NK-92 (cell line): ENCODE data around the gene CPA5.
"Not testable (repeated sequence)": the region's sequence is repeated elsewhere in the genome, so short reads cannot be mapped to it uniquely, and the experiment has no call there.

Experiments used
- DNase-seq: peaks from one replicate; lab custom pipeline; 2025; ENCODE audit not compliant: unreplicated experiment; lab: John Stamatoyannopoulos, UW

CPA5 gene

DNA sequence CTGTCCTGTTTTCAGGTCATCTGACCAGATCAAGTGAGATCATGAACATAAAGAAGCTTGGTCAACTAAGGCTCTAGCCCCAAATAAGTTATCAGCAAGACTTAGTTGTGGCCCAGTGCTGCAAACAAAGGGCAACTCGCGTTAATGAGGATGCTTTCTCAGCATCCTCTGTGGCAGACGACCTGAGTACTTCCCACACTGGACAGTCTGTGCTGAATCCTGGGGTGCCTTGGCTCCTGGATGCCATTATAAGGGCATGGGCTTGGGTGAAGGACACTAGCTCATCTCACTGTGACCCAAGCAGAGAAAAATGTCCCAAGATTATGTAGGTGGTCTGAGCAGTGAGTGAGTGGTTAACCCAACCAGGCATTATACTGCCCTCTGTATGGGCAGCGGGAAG lies 13.9 kb downstream of the CPA5 start:
- no peak for DNase-seq

DNA sequence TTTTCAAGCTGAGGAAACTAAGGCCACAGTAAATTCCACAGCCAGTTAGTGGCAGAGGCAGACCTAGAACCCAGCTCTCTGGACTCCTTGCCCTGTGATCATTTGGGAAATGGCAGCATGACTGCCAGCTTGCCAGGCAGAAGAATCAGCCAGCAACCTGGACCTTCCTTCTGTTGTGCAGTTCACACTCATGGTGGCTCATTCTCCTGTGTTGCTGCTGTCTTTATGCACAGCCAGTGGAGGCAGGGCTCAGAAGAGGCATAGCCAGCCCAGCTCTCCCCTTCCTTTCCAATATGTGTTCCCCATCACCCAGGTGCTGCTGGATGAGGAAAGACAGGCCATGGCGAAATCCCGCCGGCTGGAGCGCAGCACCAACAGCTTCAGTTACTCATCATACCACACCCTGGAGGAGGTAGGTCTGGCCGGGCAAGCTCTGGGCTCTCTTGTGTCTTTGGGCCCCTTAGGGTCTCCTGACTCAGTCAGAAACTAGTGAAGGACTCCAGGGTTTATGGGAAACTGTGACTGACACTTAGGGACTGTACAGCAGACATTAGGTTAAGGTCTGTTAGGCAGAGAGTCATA lies 14.8 kb downstream of the CPA5 start:
- DNase-seq: no peak

DNA sequence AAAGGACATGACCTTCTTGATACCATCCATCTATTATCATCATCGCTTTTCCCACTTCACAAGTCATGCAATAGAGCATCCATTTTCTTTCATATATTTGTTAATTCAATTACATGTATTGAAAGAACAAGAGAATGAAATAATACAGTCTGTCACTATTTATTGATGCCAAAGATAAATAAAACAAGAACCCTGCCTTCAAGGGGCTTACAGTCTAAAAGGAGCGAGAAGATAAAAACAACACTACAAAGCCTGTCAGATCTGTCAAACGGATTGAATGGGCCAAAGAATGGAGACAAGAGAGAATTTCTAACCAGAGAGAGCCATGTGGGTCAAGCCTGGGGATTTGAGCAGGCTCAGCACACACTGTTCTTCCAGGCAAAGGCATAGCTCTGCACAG lies 15.9 kb downstream of the CPA5 start:
- no peak for DNase-seq

DNA sequence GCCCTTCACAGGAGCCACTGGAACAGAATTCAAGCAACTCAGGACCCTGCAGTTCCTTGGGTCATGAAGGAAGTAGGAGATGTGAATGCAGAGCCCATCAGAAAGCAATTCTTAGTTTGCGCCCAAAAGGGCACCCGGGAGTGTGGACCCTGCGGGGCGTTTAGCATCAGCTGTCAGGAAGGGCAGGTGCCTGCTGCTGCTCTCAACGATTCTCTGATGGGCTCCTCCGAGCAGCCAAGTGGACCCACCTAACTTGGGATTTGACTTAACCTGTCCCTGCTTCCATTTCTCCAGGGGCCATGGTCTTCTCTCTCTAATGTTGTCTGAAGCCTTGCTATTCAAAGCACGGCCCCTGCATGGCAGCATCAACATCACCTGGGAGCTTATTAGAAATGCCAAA lies 17.1 kb downstream of the CPA5 start:
- no peak for DNase-seq

DNA sequence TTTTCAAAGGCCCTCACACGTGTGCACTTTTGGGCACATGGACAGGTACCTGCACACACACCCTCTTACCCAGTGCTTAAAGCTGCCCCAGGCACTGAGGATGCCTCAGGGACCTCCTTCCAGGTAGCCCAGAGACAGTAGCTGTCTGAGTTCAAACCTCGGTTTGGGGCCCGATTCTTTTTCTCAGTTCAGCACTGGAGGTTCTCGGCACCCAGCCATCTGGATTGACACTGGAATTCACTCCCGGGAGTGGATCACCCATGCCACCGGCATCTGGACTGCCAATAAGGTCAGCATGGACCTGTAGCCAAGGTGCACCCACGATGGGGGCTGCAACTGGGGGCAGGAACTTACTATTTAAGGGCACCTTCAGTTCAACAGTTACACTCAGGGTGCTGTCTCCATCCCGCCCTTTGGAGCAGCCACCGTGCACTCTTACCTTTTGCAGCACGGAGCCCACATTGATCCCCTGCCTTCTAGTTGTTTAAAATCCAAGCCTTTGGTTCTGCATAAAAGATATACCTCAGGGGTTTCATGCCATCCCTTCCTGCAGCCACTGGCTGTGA lies 17.7 kb downstream of the CPA5 start:
- DNase-seq: no peak

DNA sequence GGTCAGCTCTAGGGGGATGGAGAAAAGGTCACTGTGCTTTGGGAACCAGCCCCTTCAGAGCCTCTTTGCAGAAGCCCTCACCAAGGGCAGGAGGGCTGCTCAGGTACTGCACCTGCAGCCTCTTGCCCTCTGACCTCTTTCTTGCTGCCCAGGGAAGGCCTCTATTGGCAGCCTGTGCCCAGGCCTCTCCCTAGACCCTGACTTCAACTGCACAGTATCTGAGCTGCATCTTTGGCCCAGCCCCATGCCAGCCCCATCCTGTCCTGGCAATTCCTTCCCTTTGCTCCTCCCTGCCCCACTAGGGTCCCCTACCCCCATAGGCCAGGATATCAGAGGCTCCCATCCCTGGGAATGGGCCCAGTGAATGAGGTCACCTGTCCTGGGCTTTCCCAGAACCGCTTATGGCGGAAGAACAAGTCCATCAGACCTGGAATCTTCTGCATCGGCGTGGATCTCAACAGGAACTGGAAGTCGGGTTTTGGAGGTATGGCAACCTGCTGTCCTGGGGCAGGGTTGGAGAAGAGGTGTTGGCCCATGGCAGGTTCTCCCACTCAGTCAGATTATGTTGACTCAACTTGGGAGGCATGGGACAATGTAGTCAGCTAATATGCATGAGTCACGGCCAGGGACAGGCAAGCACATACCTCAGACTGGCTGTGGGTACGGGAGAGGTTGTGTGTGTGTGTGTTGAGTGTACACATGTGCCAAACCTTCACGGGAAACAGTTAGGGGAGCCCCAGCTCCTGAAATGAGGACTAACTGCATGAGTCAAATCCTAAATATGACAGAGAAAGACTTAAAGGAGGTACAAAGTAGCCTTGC lies 18.6 kb downstream of the CPA5 start:
- DNase-seq: no peak

DNA sequence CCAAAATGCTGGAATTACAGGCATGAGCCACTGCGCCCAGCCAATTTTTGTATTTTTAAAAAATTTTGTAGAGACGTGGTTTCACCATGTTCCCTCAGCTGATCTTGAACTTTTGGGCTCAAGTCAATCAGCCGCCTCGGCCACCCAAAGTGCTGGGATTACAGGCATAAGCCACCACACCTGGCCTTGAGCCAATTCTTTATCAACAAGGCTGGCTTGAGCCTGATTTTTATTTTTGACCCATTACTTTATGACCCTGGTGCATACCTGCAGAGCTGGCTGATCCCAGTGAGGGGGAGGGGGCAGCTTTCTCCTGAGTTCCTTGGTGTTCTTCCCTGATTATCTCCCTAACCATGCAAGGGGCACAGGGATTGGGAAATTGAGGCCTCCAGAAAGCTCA lies 19.8 kb downstream of the CPA5 start:
- DNase-seq: no peak

DNA sequence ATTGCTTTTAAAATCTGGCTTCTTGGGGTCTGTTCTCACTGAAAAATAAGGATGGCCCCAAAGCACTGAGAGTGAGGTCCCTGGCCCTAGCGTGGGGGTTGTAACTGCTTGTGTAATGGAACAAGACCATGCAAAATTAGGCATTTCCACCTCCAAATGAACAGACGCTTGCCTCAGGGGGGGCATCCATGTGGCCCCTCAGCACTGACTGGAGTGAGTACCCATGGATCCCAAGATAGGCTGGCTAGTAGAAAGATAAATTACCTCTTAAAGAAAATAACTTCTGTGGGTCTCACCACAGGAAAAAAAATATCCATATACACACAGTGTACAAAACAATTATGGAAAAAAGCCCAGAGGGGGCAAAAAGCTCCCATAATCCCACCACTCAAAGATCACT lies 20.5 kb downstream of the CPA5 start:
- DNase-seq: no peak

DNA sequence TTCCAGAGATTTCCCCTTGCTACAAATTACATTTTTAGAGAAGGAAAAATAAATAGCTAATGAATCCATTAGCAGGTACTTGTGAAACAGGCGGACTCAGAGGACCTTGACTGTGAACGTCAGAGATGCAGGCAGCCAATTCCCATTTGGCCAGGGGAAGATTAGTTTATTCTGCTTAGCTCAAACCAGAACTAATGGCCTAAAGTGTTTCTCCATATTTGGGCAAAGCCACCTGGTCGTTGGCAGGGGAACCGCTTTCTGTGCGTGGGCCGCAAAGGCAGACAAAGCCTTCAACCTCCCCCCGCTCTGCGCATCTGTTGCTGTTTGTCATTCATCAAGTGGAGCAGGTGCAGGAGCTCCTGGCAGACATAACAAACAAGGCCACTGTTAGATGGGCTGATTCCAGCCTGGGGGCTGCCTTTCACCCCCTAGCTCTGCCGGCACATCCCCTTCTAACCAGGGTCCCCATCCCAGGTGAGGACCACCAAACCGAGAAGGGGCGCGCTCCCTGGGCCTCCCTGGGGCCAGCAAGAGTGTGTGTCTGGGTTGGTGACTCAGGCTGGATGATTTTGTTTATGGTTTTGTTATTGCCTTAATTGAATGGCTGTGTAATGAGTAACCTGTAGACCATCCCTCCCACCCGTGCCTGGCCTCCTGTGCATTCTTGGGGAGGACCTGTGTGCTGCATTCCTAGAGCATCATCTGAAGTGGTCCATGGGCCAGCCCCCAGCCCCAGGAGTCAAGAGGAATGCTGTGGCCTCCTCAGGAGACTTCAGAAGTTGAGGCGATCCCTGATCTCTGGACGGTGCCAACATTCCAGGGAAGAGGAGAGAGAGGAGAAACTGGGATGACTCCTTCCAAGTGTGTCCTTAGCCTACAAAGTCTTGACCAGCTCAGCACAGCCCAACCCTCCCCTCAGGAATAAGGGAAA lies 21.2 kb downstream of the CPA5 start:
- DNase-seq: no peak

DNA sequence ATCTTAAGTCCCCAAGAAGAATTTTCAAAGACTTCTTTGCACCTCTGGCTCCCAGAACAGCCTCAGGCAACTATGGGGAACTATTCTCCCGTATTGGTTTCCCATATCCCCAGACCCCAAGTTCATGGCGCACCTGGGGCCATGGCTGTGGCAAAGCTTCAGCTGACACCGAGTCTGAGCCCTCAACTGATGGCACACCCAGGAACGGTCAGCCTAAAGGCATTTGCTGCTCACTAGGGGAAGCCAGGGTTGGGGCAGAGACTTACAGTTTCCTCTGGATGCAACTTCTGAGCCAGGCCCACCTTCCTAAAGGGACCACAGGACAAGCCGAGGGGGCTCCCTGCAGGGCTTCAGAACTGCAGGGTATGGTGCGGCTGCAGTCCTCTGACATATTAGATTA lies 21.9 kb downstream of the CPA5 start:
- no peak for DNase-seq

DNA sequence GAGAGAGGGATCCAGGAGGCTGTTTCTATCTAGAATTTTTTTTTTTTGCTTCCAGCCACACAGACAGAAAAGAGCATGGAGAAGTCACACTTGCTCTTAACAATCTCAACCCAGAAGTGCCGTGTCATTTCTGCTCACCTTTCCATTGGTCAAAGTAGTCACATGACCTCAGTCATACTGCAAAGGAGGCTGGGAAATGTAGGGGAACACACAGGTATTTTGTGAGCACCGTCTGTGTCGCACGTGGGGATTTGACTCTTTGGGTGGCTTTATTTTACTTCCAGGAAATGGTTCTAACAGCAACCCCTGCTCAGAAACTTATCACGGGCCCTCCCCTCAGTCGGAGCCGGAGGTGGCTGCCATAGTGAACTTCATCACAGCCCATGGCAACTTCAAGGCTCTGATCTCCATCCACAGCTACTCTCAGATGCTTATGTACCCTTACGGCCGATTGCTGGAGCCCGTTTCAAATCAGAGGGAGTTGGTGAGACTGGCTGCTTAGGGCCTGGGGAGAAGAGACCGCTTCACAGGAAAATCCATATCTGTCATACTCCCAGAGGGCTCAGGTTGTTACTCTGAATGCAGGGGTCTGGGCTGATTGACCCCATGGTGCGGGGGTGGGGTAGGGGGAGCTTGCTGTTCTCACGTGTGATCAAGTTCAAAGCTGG lies 22.6 kb downstream of the CPA5 start:
- no peak for DNase-seq

DNA sequence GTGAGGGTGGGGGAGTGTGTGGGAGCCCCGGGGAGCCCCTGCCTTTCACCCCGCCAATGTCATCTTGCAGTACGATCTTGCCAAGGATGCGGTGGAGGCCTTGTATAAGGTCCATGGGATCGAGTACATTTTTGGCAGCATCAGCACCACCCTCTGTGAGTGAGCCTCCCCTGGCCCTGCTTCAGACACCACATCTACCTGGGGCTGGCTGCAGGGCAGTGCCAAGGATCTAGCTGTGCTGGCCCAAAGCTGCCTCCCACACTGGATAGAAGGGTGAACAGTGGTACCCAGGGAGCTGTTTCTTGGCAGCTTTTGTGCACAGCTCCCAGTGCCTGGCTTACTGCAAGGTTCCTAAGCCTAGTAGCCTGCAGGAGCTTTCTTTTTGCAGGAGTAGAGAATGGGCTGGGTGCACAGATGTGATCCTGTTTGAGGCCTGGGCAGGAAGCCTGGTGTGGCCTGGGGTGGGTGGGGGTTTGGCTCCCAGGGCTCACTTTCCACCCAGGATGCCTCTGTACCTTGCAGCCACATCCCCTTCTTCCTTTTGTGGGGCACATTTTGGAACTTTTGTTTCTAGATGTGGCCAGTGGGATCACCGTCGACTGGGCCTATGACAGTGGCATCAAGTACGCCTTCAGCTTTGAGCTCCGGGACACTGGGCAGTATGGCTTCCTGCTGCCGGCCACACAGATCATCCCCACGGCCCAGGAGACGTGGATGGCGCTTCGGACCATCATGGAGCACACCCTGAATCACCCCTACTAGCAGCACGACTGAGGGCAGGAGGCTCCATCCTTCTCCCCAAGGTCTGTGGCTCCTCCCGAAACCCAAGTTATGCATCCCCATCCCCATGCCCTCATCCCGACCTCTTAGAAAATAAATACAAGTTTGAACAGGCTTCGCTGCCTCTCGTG lies 23.5 kb downstream of the CPA5 start:
- no peak for DNase-seq

DNA sequence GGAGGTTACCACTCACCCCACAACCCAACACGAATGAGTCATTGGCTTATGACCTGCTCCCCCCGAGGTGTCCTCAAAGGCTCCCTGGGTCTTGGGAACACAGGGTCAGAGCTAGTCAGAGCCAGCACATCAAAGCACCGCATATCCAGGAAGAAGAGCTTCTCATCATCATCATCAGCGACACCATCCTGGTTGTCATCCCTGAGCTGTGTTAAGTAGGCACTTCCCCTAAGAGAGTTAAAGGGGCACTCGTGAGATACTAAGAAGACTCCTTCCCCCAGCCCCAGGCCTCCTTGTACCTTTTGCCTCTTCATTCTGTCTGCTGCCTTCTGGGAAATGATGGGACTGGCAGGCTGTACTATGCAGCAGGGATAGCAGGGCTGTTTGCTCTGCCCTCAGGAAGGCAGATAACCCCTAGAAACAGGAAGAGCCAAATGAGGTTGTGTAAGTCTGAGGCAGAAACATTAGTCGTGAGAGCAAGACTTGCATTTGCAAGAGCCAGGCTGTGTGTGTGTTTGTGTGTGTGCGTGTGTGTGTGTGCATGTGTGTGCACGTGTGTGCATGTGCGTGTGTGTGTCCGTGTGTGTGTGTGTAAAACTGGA lies 24.6 kb downstream of the CPA5 start:
- DNase-seq: no peak

DNA sequence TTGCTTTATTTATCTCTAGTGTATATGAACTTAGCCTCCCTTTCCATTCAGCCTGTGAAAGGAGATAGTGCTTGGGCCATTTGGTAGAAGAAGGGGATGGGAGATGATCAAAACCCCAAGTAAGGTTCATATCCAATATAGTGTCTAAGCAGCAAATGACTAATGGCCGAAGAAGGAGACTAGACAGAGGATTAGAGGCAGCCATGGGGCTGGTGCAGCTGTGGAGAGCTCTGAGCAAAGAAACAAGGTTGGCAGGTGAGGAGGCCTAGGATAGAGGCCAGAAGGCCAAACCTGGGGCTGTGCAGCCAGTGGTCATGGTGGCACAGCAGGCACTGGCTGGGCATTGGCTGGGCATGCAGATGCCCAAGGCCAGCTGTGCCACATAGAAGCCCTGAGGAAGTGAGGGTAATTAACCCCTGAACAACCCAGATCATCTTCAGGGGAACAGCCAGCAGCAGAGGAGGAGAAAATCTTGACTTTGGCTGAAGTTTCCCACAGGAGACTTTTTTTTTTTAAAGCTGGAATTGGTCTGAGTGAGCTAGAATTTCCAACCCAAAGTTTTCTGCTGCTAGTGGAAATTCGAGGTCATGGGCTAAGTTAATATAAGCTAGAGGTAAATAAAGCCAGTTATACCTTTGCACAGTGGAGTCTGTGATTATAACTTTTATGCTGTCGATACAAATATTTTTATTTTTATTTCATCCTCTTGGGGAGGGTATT lies 25.4 kb downstream of the CPA5 start:
- DNase-seq: no peak

DNA sequence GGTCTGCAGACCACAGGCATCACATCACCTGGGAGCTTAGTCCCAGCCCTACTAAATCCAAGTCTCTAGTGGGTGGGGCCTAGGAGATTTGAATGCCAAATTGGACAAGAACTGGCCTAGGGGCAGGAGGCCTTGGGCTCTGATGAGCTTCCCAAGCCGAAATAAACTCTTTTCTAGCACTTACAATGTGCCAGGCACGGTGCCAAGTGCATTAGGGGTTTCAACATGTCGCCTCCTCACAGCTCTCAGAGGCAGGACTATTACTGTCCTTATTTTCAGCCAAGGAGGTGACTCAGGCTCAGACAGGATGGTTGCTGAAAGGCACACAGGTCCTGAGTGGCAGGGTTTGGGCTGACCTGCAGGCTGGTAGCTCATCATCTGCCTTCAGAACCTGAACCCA lies 26.4 kb downstream of the CPA5 start:
- no peak for DNase-seq

DNA sequence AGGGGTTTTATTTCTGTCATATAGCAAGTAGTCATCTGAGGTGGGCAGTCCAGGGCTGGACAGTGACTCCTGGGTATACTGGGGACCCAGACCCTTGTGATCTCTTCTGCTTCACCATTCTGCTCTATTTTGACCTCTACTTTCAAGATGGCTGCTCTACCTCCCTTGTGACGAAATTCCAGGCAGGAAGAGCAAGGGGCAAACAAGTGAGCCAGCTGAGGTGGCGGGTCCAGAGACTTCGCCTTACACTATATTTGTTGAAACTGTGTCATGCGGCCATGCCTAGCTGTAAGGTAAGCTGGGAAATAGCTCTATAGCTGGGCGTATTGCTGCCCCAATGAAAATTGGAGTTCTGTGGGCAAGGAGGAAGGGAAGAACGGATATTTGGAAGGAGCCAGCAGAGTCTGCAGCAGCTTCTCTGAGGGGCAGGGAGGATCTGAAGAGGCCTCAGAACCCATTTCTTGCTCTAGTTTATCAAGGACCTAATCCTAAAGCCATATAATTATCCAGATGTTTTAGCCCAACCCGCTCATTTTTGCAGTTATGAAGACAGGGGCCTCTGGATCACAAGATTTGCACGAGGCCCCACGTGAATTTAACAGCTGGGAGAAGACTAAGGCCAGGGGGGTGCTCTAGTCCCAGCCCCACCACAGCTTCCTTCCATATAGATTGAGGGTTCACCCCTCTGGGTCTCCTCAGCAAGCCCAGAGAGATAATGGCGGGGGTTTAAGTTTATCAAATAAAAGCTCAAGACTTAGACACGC lies 28.0 kb downstream of the CPA5 start:
- DNase-seq: no peak

DNA sequence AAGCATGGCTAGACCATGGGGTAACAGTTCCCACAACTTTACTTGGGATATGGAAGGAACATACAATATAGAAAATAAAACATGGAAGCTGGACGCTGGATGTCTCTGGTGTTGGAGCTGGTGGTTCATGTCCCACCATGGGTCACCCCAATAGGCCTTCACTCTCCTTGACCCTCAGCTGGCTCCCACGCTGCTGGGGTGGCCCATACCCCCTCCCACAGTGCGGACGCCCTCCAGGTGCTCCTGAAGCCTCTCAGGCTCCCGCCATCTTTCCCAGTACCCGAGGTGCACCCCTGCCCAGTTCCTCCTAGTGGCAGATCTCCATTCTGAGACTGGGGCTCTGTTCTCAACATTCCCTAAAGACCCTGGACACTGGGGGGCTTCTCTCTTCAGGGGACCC lies 29.9 kb downstream of the CPA5 start:
- no peak for DNase-seq

DNA sequence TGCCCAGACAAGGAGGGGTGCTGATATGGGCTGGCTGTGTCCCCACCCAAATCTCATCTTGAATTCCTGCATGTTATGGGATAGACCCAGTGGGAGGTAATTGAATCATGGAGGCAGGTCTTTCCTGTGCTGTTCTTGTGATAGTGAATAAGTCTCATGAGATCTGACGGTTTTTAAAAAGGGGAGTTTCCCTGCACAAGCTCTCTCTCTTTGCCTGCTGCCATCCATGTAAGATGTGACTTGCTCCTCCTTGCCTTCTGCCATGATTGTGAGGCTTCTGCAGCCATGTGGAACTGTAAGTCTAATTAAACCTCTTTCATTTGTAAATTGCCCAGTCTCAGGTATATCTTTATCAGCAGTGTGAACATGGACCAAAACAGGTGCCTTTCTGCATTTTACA lies 31.8 kb downstream of the CPA5 start:
- DNase-seq: not testable (repeated sequence)
